Measurements from ENCODE around the gene NCDN. TPM values are rescaled to one million over a fixed set of nuclear protein-coding genes. Genes with fewer than 3 reads are reported as not detected.
"Not testable (repeated sequence)": the region's sequence is repeated elsewhere in the genome, so short reads cannot be mapped to it uniquely, and the experiment has no call there.

NCDN gene
- total and polyA plus RNA-seq, 2 donors (not counting 3 experiments of a cell fraction or from before 2014, with no cell fraction given) = 17.3 to 22.0 TPM

DNA sequence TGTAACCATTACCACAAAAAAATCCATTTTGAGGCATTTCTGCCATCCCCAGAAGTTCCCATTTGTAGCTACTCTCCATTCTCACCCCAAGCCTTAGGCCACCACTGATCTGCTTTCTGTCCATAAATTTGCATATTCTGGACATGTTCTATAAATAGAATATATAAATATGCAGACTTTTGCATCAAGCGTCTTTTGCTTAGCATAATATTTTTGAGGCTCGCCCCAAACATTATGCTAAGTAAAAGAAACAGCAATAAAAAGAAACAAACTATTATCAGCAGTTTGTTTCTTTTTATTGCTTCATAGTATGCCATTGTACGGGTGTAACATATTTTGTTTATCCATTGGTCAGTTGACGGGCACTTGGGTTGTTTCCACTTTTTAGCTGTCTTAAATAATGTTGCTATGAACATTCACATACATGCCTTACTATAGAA, 23.4 kb downstream of the NCDN start:
- Histone ChIP-seq H3K27me3 (ENCODE audit: control insufficient read depth in 2 of 2, insufficient read depth in 2 of 2, low read length in 2 of 2) (peaks cover 6 to 15% of the 10 kb centered on the region in 2 experiments), H3K9me1 (replicated peaks; ENCODE audit: control insufficient read depth, extremely low read depth, insufficient read depth, low read length) (no peaks in the 10 kb centered on the region), H3K36me3 (ENCODE audit: control insufficient read depth in 2 of 2, extremely low read depth in 1 of 2, insufficient read depth in 2 of 2, low read length in 2 of 2) (no peaks in the 10 kb centered on the region), H3K9ac (replicated peaks; ENCODE audit: extremely low read depth, insufficient read depth, low read length) (no peak overlapping the region), H3K4me2 (ENCODE audit: insufficient read depth, low read length) (no peak overlapping the region), H4K20me1 (replicated peaks; ENCODE audit: control insufficient read depth, extremely low read depth, insufficient read depth, low read length) (no peaks in the 10 kb centered on the region), H3K4me1 (ENCODE audit: control insufficient read depth, extremely low read depth, insufficient read depth, low read length) (peaks cover 7% of the 10 kb centered on the region), H3K27ac (ENCODE audit: insufficient read depth, low read depth, low read length) (no peak overlapping the region), H3K9me3 (replicated peaks; ENCODE audit: control insufficient read depth, insufficient read depth, low read length) (no peaks in the 10 kb centered on the region), H3K4me3 (replicated peaks in 1 of 3; ENCODE audit: insufficient read depth in 1 of 3, low read depth in 1 of 3, low read length in 3 of 3) (no peak overlapping the region), H2AFZ (ENCODE audit: low read depth, low read length) (no peak overlapping the region), H3K79me2 (ENCODE audit: control insufficient read depth, insufficient read depth, low read length) (no peaks in the 10 kb centered on the region)
- ChIA-PET POLR2A (no interaction called here), CTCF (interaction anchor here (0.7 to 1.5 kb wide), 3 partner anchors 16 to 141 kb away, joined by 3 to 7 read pairs (median 4); no protein-coding TSS in a partner anchor)
- no peak for TF ChIP-seq POLR2AphosphoS5 (IDR thresholded peaks at IDR 0.05; ENCODE audit: insufficient read depth, low read depth, low read length)
- no peak for TF ChIP-seq JUN (IDR thresholded peaks at IDR 0.05; ENCODE audit: borderline replicate concordance, insufficient read depth, insufficient read length, low read depth)
- TF ChIP-seq GATA2 (IDR thresholded peaks at IDR 0.05; ENCODE audit: insufficient read depth, insufficient read length, low read depth, low read length) = no peak
- TF ChIP-seq POLR2A (IDR thresholded peaks at IDR 0.05; ENCODE audit: low read depth, low read length) = no peak
- no peak for TF ChIP-seq EZH2 (IDR thresholded peaks at IDR 0.05; ENCODE audit: borderline replicate concordance, low read depth, low read length, severe bottlenecking)
- TF ChIP-seq FOS (IDR thresholded peaks at IDR 0.05; ENCODE audit: borderline replicate concordance, insufficient read depth, low read length) = no peak
- no peak for TF ChIP-seq MYC (IDR thresholded peaks at IDR 0.05; ENCODE audit: low read depth, low read length)
- TF ChIP-seq, protein P1, sequence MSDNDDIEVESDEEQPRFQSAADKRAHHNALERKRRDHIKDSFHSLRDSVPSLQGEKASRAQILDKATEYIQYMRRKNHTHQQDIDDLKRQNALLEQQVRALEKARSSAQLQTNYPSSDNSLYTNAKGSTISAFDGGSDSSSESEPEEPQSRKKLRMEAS (IDR thresholded peaks at IDR 0.05; ENCODE audit: insufficient read depth, insufficient read length) = no peak
- intact Hi-C loops (cut with micrococcal nuclease) = no loop called here
- FAIRE-seq (no peak), DNase-seq (ENCODE audit: low read depth, low spot score) (no peak)
- no TSS peak for BruUV-seq (replicated peaks)
- dilution Hi-C loops (cut with MboI; ENCODE audit: extremely low pct_ligation_motif_present, low sequenced_read_pairs) = no loop called here

DNA sequence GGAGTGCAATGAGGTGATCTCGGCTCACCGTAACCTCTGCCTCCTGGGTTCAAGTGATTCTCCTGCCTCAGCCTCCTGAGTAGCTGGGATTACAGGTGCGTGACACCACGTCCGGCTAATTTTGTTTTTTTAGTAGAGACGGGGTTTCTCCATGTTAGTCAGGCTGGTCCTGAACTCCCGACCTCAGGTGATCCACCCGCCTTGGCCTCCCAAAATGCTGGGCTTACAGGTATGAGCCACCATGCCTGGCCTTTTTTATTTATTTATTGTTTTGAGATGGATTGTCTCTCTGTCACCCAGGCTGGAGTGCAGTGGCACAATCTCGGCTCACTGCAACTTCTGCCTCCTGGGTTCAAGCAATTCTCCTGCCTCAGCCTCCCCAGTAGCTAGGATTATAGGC, 24.0 kb downstream of the NCDN start:
- CTCF ChIA-PET = interaction anchor here (1.2 to 1.5 kb wide), 2 partner anchors 17 to 134 kb away, joined by 4 to 7 read pairs; no protein-coding TSS in a partner anchor
- POLR2A ChIA-PET = not testable (repeated sequence)

More for the DNA sequence above, 24.0 kb downstream of the NCDN start:
- intact Hi-C loops (cut with micrococcal nuclease); H3K27me3 ChIP-seq (ENCODE audit: control insufficient read depth in 2 of 2, insufficient read depth in 2 of 2, low read length in 2 of 2); H3K79me2 ChIP-seq (ENCODE audit: control insufficient read depth, insufficient read depth, low read length); H3K27ac ChIP-seq (ENCODE audit: insufficient read depth, low read depth, low read length); dilution Hi-C loops (cut with MboI; ENCODE audit: extremely low pct_ligation_motif_present, low sequenced_read_pairs); BruUV-seq (replicated peaks); H2AFZ ChIP-seq (ENCODE audit: low read depth, low read length); FAIRE-seq; H3K4me3 ChIP-seq (replicated peaks in 1 of 3; ENCODE audit: insufficient read depth in 1 of 3, low read depth in 1 of 3, low read length in 3 of 3); H3K9me1 ChIP-seq (replicated peaks; ENCODE audit: control insufficient read depth, extremely low read depth, insufficient read depth, low read length); H3K9ac ChIP-seq (replicated peaks; ENCODE audit: extremely low read depth, insufficient read depth, low read length); H3K4me1 ChIP-seq (ENCODE audit: control insufficient read depth, extremely low read depth, insufficient read depth, low read length); H4K20me1 ChIP-seq (replicated peaks; ENCODE audit: control insufficient read depth, extremely low read depth, insufficient read depth, low read length); H3K9me3 ChIP-seq (replicated peaks; ENCODE audit: control insufficient read depth, insufficient read depth, low read length); H3K4me2 ChIP-seq (ENCODE audit: insufficient read depth, low read length); H3K36me3 ChIP-seq (ENCODE audit: control insufficient read depth in 2 of 2, extremely low read depth in 1 of 2, insufficient read depth in 2 of 2, low read length in 2 of 2); DNase-seq (ENCODE audit: low read depth, low spot score): not testable (repeated sequence)
